GM12801 (cell line): ENCODE data around the gene SLIT1.

ENCODE experiments used
- CTCF ChIP-seq: IDR thresholded peaks from one replicate; pipeline ENCODE4 v1.5.1; 2011; ENCODE audit warnings: control low read depth; ENCODE audit not compliant: insufficient read length; ENCODE audit errors: extremely low read depth

Gene SLIT1

GRCh38 chr10:97226398-97226797, 40.6 kb upstream of the SLIT1 start:
- TF ChIP-seq CTCF, result no peak

DNA sequence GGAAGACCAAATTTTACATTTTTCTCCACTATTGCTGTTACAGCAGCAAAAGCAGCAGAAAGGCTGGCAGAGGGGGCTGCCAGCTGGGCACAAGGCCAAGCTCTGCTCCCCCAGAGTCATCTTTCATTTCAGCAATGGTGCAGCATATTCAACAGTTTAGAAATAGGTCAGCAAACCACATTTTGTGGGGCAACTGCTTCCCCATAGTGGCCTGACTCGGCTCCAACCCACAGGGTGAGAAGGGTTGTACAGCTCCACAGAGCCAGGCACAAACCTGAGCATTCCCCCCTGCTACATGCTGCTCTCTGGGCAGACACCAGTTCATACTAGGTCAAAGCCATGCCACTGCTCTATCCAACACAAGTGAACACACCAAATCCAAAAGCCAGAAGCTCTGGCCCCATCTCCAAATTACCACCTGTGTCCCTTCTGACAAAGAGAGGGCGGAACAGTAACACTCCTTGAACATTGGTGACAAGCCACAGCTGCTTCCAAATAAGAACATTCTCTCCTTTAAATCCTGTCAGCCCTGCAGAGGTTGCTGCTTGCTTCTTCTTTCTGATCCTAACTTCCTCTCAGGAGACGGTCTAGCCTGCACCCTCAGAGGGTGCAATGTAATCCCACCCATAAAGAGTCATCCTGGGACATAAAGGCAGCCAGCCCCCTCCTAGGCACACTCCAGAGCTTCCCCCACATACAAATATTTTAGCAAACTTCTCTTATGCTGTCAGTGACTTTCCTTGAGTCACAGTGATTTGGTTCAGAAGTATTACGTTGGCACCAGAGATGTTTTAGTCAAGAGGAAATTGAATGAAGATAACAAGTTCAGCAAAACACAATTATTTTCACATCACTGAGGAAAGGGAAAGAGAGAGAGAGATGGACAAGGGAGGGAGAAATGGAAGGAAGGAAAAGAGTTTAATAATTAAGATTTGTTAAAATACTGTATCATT, 39.0 kb upstream of the SLIT1 start:
- no peak for TF ChIP-seq CTCF

- TF ChIP-seq CTCF, result no peak
Measured at GRCh38 chr10:97222326-97222961, 36.7 kb upstream of the SLIT1 start.

DNA sequence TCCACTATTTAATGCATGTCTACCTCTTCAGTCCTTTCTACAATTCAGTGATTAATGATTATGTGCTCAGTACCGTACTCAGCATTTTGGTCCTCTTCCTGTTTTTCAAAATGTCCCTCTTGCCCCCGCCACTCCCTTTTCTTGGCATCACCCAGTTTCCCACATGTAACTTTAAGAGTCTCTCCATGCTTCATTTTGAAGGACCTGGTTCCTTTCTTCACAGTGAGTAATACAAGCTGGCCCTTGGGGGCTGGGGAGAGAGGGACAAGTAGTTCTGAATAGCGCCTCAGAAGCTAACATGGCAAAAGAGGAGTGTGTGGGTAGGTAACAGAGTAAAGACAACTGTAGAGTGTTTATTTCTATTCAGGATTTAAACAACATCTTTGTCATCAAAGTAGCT, 34.6 kb upstream of the SLIT1 start:
- no peak for TF ChIP-seq CTCF

GRCh38 chr10:97217299-97217698, 31.5 kb upstream of the SLIT1 start:
- TF ChIP-seq CTCF, result no peak

GRCh38 chr10:97215619-97216260, 30.0 kb upstream of the SLIT1 start:
- TF ChIP-seq CTCF, result no peak

GRCh38 chr10:97213431-97213830, 27.7 kb upstream of the SLIT1 start:
- TF ChIP-seq CTCF, result no peak
